SK-N-SH (cell line): ENCODE data around the gene OTOP1. TPM values are rescaled to one million over a fixed set of nuclear protein-coding genes. Genes with fewer than 3 reads are reported as not detected.
"Not testable (repeated sequence)": the region's sequence is repeated elsewhere in the genome, so short reads cannot be mapped to it uniquely, and the experiment has no call there.

ENCODE experiments used
- CTCF ChIA-PET: fragments of 300-600, 350-600 bp; formaldehyde crosslinking; extraction: SDS; loops from one replicate; lab custom pipeline; 2021; lab: Yijun Ruan, JAX
- POLR2A ChIA-PET: fragments of 350-600 bp; sonication (Branson Sonifier 250); formaldehyde crosslinking; extraction: SDS; loops from one replicate; lab custom pipeline; 2020; ENCODE audit warnings: antibody characterized with exemption, inconsistent platforms; lab: Yijun Ruan, JAX
- DNase-seq: peaks from one replicate; pipeline ENCODE4 v3.0.0; 2012
- H2AFZ ChIP-seq: fragments of 200-600 bp; sonication (generic); 2 replicates; pipeline ENCODE4 v1.8.1; 2016; ENCODE audit warnings: antibody characterized with exemption, mild to moderate bottlenecking, low read depth
- H3F3A ChIP-seq: fragments of 200-600 bp; sonication (generic); replicated peaks from 2 replicates; pipeline ENCODE3; 2016; ENCODE audit warnings: antibody characterized with exemption, mild to moderate bottlenecking; ENCODE audit not compliant: insufficient read depth
- H3K27ac ChIP-seq, 2 experiments: fragments of 200-500 bp in 1 of 2; fragments of 200-600 bp in 1 of 2; sonication (Bioruptor generic) in 1 of 2; sonication (generic), shearing (Covaris generic) in 1 of 2; 2 replicates each; pipeline versions ENCODE4 v1.5.1 to v1.6.1; 2014 to 2016; ENCODE audit warnings: low read depth in 2 of 2, inconsistent platforms in 1 of 2, low read length in 1 of 2, mild to moderate bottlenecking in 1 of 2, mixed read lengths in 1 of 2
- H3K27me3 ChIP-seq: fragments of 200-600 bp; sonication (generic), shearing (Covaris generic); 2 replicates; pipeline ENCODE4 v1.6.1; 2016; ENCODE audit warnings: mixed run types; ENCODE audit not compliant: insufficient read depth
- H3K36me3 ChIP-seq, 2 experiments: fragments of 200-500 bp in 1 of 2; fragments of 200-600 bp in 1 of 2; sonication (Bioruptor generic) in 1 of 2; sonication (generic) in 1 of 2; replicated peaks in 1 of 2; 2 replicates each; pipeline versions ENCODE3 to v1.5.1; 2014 to 2016; ENCODE audit warnings: low read length in 1 of 2, mild to moderate bottlenecking in 1 of 2; ENCODE audit not compliant: insufficient read depth in 2 of 2, control insufficient read depth in 1 of 2
- H3K4me1 ChIP-seq, 2 experiments: fragments of 200-500 bp in 1 of 2; fragments of 200-600 bp in 1 of 2; sonication (Bioruptor generic) in 1 of 2; sonication (generic), shearing (Covaris generic) in 1 of 2; 2 replicates each; pipeline versions ENCODE4 v1.5.1 to v1.6.1; 2014 to 2016; ENCODE audit warnings: low read depth in 1 of 2, low read length in 1 of 2, mixed run types in 1 of 2; ENCODE audit not compliant: insufficient read depth in 2 of 2, control insufficient read depth in 1 of 2
- H3K4me2 ChIP-seq: fragments of 200-600 bp; sonication (generic), shearing (Covaris generic); 2 replicates; pipeline ENCODE4 v1.6.1; 2017; ENCODE audit warnings: mixed run types
- H3K4me3 ChIP-seq, 2 experiments: fragments of 200-500 bp in 1 of 2; fragments of 200-600 bp in 1 of 2; sonication (Bioruptor generic) in 1 of 2; sonication (generic), shearing (Covaris generic) in 1 of 2; 2 replicates each; pipeline versions ENCODE4 v1.5.1 to v1.8.1; 2014 to 2016; ENCODE audit warnings: low read depth in 2 of 2, inconsistent platforms in 1 of 2, low read length in 1 of 2, mild to moderate bottlenecking in 1 of 2, mixed read lengths in 1 of 2, moderate library complexity in 1 of 2
- H3K79me2 ChIP-seq: fragments of 200-600 bp; sonication (generic); 2 replicates; pipeline ENCODE4 v1.8.1; 2017; ENCODE audit warnings: mild to moderate bottlenecking; ENCODE audit not compliant: insufficient read depth
- H3K9ac ChIP-seq: fragments of 200-600 bp; sonication (generic); 2 replicates; pipeline ENCODE4 v1.6.1; 2017; ENCODE audit warnings: mixed run types
- H3K9me2 ChIP-seq: fragments of 200-600 bp; sonication (generic); 2 replicates; pipeline ENCODE4 v1.6.1; 2017; ENCODE audit warnings: mixed run types
- H3K9me3 ChIP-seq: fragments of 200-600 bp; sonication (generic); 2 replicates; pipeline ENCODE4 v1.6.1; 2017; ENCODE audit warnings: mixed run types, mild to moderate bottlenecking, moderate library complexity
- H4K20me1 ChIP-seq: fragments of 200-600 bp; sonication (generic); 2 replicates; pipeline ENCODE4 v1.6.1; 2017; ENCODE audit warnings: mild to moderate bottlenecking, mixed run types; ENCODE audit not compliant: insufficient read depth
- CHD2 ChIP-seq: fragments of 150-350 bp; IDR thresholded peaks from 2 replicates; pipeline ENCODE4 v1.6.1; 2018; ENCODE audit warnings: low read length; ENCODE audit not compliant: partially characterized antibody
- CTCF ChIP-seq: fragments of 200-600 bp; sonication (generic); IDR thresholded peaks from 2 replicates; pipeline ENCODE4 v1.6.1; 2017; ENCODE audit warnings: antibody characterized with exemption, mild to moderate bottlenecking, moderate library complexity
- EZH2phosphoT487 ChIP-seq: fragments of 200-600 bp; sonication (generic); IDR thresholded peaks from 2 replicates; pipeline ENCODE4 v1.6.1; 2017; ENCODE audit warnings: low read depth, mixed run types, mild to moderate bottlenecking, antibody characterized with exemption, moderate library complexity, borderline replicate concordance
- FOXJ3 ChIP-seq: sonication (generic); formaldehyde crosslinking; IDR thresholded peaks from 2 replicates; pipeline ENCODE4 v1.5.1; 2020; ENCODE audit warnings: mild to moderate bottlenecking, missing genetic modification reagents
- FOXM1 ChIP-seq: IDR thresholded peaks from 2 replicates; pipeline ENCODE4 v1.4.0; 2012; ENCODE audit warnings: low read depth, mild to moderate bottlenecking
- GABPA ChIP-seq: IDR thresholded peaks from 2 replicates; pipeline ENCODE4 v1.4.0; 2012; ENCODE audit warnings: low read depth, mild to moderate bottlenecking
- RCOR1 ChIP-seq: fragments of 150-350 bp; IDR thresholded peaks from 2 replicates; pipeline ENCODE4 v1.6.1; 2017; ENCODE audit warnings: antibody characterized with exemption, low read length
- REST ChIP-seq: IDR thresholded peaks from 2 replicates; pipeline ENCODE4 v1.6.1; 2012; ENCODE audit warnings: mild to moderate bottlenecking, low read depth, low read length, moderate library complexity
- SMC3 ChIP-seq: IDR thresholded peaks from 2 replicates; pipeline ENCODE4 v1.6.1; 2012; ENCODE audit warnings: low read depth, low read length, improper control_type of control experiment
- WGBS: methylation state at CpG from one replicate; pipeline ENCODE4 v1.1.6; 2017; ENCODE audit warnings: low lambda C conversion rate; 5-methylcytosine and 5-hydroxymethylcytosine counted together
- polyA plus RNA-seq, 3 experiments: library from polyadenylated mRNA; depleted of rRNA; stranded (reverse); fragments of >200 nt; gene quantifications; 2 replicates each; pipeline ENCODE4 v1.2.3, GENCODE V29; 2012

OTOP1 gene
- polyA plus RNA-seq, 1 of the 3 experiments (the other 2 are of a cell fraction), result not detected

- Histone ChIP-seq H3K36me3 (peaks cover 11 to 14% of the 10 kb centered on the region in 2 experiments), H3K27me3 (no peaks in the 10 kb centered on the region), H3K4me3 (no peak overlapping the region), H3K4me1 (peaks cover 5 to 11% of the 10 kb centered on the region in 2 experiments), H3K79me2 (peaks cover 12% of the 10 kb centered on the region; the same call in 1 of the 2 replicates), H3K27ac (no peak overlapping the region), H4K20me1 (no peaks in the 10 kb centered on the region), H3K9me2 (no peaks in the 10 kb centered on the region), H3K9me3 (no peaks in the 10 kb centered on the region), H2AFZ (no peak overlapping the region), H3K9ac (no peak overlapping the region), H3F3A (peaks cover 5% of the 10 kb centered on the region), H3K4me2 (no peak overlapping the region)
- POLR2A ChIA-PET, result no interaction called here
- CTCF ChIA-PET, result interaction anchor here (1.0 to 4.1 kb wide), 4 partner anchors 9 to 238 kb away, joined by 3 to 43 read pairs (median 6); no protein-coding TSS in a partner anchor
- TF ChIP-seq CTCF (no peak), FOXM1 (no peak), GABPA (no peak), CHD2 (no peak), EZH2phosphoT487 (no peak)
- DNase-seq, result no peak
- 93% methylated on average over 8 of the region's 8 CpGs for WGBS
Measured at GRCh38 chr4:4249866-4250265, 23.1 kb upstream of the OTOP1 start.

GRCh38 chr4:4249342-4249741, 22.6 kb upstream of the OTOP1 start:
- H3K9me2 ChIP-seq, H3K4me3 ChIP-seq, POLR2A ChIA-PET, H4K20me1 ChIP-seq, H3K9ac ChIP-seq, H3K27me3 ChIP-seq, H3K9me3 ChIP-seq, H3F3A ChIP-seq, DNase-seq: not testable (repeated sequence)
- Histone ChIP-seq H2AFZ (peak overlapping the region; percentile 87; the same call in 1 of the 2 replicates), H3K36me3 (peaks cover 14 to 16% of the 10 kb centered on the region in 2 experiments), H3K4me1 (peaks cover 5 to 11% of the 10 kb centered on the region in 2 experiments), H3K79me2 (peaks cover 12% of the 10 kb centered on the region; the same call in 1 of the 2 replicates), H3K4me2 (peak overlapping the region; percentile 77), H3K27ac (peak overlapping the region in 1 of 2 experiments; percentile 91; a peak in 1 of 4 replicates)
- WGBS, result 95% methylated on average over 15 of the region's 15 CpGs
- CTCF ChIA-PET, result interaction anchor here (1.0 to 4.1 kb wide), 5 partner anchors 10 to 239 kb away, joined by 3 to 43 read pairs (median 5); partner anchors contain the start of genes LYAR and ZBTB49

DNA sequence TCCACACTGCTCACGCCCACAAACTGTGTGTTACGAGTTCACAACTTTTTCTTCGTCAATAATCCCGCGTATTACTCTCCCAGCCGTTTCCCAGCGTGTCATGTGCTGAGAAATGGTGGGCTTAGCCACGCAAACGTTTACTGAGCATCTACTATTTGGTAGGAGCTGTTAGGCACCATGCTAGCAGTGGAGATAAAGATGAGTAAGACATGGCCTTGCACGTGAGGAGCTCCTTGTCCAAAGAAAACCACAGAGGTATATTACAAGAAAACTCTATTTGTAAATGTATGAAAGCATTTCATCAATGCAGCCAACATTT, 22.1 kb upstream of the OTOP1 start:
- ChIA-PET CTCF (interaction anchor here (1.0 to 4.1 kb wide), 5 partner anchors 10 to 239 kb away, joined by 3 to 43 read pairs (median 5); partner anchors contain the start of genes LYAR and ZBTB49), POLR2A (interaction anchor here (1.2 kb wide), 1 partner anchor 90 kb away, joined by 5 read pairs; no protein-coding TSS in a partner anchor)
- peak overlapping the region; percentile 95 for H3K9ac ChIP-seq
- no peaks in the 10 kb centered on the region for H3K9me2 ChIP-seq
- peaks cover 12% of the 10 kb centered on the region; the same call in 1 of the 2 replicates for H3K79me2 ChIP-seq
- WGBS, result 9% methylated on average over 10 of the region's 10 CpGs
- H3K9me3 ChIP-seq, result no peaks in the 10 kb centered on the region
- peak; percentile 20 for DNase-seq
- H3F3A ChIP-seq, result peaks cover 5% of the 10 kb centered on the region
- TF ChIP-seq SMC3 (no peak), FOXJ3 (no peak), REST (no peak), RCOR1 (no peak)
- H4K20me1 ChIP-seq, result no peaks in the 10 kb centered on the region
- peak overlapping the region; percentile 91 to 98 for H3K27ac ChIP-seq
- peak overlapping the region; percentile 77 for H3K4me2 ChIP-seq
- no peaks in the 10 kb centered on the region for H3K27me3 ChIP-seq
- peaks cover 5 to 11% of the 10 kb centered on the region in 2 experiments for H3K4me1 ChIP-seq
- H2AFZ ChIP-seq, result peak overlapping the region; percentile 87
- peak overlapping the region; percentile 71 to 93 for H3K4me3 ChIP-seq
- peaks cover 14 to 17% of the 10 kb centered on the region in 2 experiments for H3K36me3 ChIP-seq
